ENCODE results near the gene TRAPPC1.

GRCh38 chr17:7969433-7969832 is 37.7 kb upstream of the TRAPPC1 start:
- TF ChIP-seq CTCF (conservative IDR thresholded peaks at IDR 0.05; ENCODE audit: low read depth in 2 of 2) (no peak), REST (IDR thresholded peaks at IDR 0.05; ENCODE audit: unreplicated experiment) (no peak), POLR2AphosphoS5 (IDR thresholded peaks at IDR 0.05; ENCODE audit: low read depth) (no peak), EZH2 (IDR thresholded peaks at IDR 0.05; ENCODE audit: low read depth, unreplicated experiment) (no peak), EZH2phosphoT487 (IDR thresholded peaks at IDR 0.05; ENCODE audit: unreplicated experiment) (no peak), STAT1 (IDR thresholded peaks at IDR 0.05; ENCODE audit: unreplicated experiment) (no peak)

Data from GM23338 (cell line).